Stimulated activated CD8-positive, alpha-beta memory T cell treated with anti-CD3 and anti-CD28 coated beads, Interleukin-15, amount 100 ng/mL, for 1 hour (primary cell): ENCODE measurements around the gene PSTPIP2.
A peak's percentile ranks its signal among the peaks of the same experiment; 100 is the strongest.
"Not testable (repeated sequence)": the region's sequence is repeated elsewhere in the genome, so short reads cannot be mapped to it uniquely, and the experiment has no call there.

Experiments used
- DNase-seq: peaks from one replicate; pipeline ENCODE4 v3.0.0-alpha.2; 2020; ENCODE audit warnings: low read depth

PSTPIP2 gene, protein sequence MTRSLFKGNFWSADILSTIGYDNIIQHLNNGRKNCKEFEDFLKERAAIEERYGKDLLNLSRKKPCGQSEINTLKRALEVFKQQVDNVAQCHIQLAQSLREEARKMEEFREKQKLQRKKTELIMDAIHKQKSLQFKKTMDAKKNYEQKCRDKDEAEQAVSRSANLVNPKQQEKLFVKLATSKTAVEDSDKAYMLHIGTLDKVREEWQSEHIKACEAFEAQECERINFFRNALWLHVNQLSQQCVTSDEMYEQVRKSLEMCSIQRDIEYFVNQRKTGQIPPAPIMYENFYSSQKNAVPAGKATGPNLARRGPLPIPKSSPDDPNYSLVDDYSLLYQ

DNA sequence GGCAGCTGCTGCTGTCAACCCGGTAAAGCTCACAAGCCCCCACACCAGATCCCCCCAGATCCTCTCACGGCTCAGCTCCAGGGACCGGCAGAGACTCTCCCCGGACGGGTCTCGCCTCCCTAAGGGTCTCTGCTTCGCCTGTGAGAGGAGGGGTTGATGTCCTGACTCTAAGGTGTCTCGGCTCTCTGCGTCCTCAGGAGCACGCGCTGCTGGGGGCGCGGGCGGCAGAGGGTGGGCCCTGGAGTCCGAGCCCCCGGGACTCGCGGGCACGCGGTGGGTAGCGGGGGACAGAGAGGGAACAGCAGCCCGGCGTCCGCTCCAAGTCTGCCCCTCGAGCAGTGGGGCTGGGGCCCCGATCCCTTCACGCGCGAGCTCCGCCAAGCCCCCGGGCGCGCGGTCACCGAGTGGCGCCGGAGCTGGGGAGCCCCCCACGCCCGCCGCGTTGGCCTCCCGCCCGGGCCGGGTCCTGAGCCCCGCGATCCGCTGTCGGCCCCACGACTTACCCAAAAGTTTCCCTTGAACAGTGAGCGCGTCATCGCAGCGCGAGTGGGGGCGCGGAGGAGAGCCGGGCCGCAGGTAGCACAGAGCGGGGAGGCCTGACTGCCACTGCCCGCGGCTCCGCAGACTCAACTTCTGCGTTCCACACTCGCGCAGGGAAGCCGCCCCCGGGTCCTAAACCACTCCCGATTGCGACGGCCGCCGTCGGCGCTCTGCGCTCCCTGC is at the start of gene PSTPIP2:
PSTPIP2 (minus strand) TSS at position 608 of the 723 bp plus-strand sequence; CDS start at position 536, 72 bp downstream.
- DNase-seq, result peak; percentile 30

DNA sequence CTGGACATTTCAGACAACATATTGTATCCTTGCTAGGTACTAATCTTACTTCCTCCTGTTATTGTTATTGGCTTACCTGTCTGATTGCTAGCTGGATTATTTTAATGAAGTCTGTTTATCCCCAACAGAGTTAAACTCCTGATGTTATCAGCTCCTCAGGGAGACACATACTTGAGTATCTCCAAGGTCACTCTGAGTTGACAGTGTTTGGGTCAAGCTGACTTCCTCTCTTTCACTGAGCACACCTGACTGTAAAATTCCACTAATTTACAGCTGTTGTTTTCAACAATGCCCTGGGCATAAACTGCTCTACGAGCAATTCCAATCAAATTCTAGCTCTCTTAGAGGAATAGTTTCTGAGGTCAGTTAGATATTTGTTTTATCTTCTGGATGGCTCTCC is 41.7 kb upstream of the PSTPIP2 start:
- DNase-seq, result no peak

- DNase-seq, result no peak
Observed at GRCh38 chr18:46110406-46110805, 38.3 kb upstream of the PSTPIP2 start.

GRCh38 chr18:46109386-46109785 is 37.3 kb upstream of the PSTPIP2 start:
- no peak for DNase-seq

DNA sequence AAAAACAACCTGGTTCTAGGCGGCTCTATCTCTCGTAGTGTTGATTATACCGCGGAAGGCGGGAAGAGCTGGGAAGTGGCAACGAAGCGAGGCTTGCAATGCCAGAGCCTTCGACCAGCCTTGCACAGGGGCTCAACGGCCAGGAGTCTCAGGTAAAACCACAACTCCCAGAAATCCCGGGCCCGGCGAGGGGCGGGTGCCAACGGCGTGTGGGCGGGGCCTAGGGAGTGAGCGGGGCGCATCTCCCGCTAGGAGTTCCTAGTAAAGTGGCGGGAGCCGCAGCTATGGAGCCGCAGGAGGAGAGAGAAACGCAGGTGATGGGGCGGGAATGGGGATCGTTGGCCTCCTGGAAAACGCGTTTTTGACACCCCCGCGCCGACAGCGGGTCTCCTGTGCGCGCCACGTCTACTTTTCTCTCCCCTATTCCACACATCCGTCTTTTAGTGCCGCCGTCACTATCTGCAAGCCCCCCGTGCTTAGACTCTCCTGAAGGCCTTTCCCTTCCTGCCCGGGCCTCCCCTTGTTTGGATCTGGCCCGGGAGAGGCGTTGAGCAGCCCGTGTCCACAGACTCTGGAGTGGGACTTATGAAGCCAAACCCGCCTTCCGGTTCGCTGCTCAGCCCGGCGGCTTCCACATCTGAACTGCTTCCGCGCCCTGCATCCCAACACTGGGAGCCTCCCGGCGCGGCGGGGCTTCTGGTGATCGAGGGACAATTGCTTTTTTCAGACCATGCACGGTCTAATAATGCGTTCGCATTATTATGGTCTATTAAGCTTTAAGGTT is 32.3 kb upstream of the PSTPIP2 start, which contains the start of gene HAUS1:
HAUS1 (plus strand) TSS at position 258 of the 784 bp plus-strand sequence; CDS start at position 285, 27 bp downstream.
- DNase-seq, result peak; percentile 64

- no peak for DNase-seq
Observed at GRCh38 chr18:46099463-46099862, 27.4 kb upstream of the PSTPIP2 start.

DNA sequence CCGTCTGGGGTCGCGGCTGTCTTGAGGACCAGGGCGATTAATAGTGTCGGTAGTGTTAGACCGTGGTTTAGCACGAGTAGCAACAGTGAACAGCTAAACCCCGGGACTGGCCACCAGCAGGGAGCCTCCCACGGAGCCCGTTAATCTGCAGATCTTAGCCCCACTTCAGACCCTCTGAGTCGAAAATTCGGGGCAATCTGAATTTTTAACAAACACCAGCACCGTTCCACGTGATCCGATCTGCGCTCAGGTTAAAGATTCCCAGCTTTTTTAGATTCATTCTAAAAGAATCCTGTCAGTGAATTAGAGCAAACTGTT is 26.5 kb upstream of the PSTPIP2 start:
- no peak for DNase-seq

GRCh38 chr18:46097801-46098615 is 25.9 kb upstream of the PSTPIP2 start, which contains the start of gene ATP5F1A:
ATP5F1A (minus strand) TSS chr18:46098296; CDS start chr18:46098231, 65 bp downstream.
- peak; percentile 79 for DNase-seq

DNA sequence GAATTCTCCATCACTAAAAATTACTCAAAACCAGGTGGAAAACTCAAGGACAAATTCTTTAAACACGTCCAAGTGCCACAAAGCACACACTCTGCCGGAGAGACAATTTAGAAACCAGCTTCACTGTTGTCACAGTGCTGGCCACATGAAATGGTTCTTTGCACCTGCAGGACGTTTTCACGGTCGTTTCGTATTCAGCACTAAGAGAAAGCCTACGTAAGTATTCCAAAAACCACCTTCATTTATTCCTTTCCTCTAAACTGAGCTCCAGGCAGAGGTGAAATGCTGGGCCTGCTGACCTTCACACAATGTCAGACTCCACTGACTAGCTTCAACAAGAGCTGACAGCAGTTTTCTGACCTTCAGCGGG is 25.4 kb upstream of the PSTPIP2 start:
- DNase-seq, result no peak

- DNase-seq, result no peak
Observed at GRCh38 chr18:46096651-46097300, 24.7 kb upstream of the PSTPIP2 start.

- DNase-seq, result no peak
Observed at GRCh38 chr18:46095532-46095931, 23.5 kb upstream of the PSTPIP2 start.

DNA sequence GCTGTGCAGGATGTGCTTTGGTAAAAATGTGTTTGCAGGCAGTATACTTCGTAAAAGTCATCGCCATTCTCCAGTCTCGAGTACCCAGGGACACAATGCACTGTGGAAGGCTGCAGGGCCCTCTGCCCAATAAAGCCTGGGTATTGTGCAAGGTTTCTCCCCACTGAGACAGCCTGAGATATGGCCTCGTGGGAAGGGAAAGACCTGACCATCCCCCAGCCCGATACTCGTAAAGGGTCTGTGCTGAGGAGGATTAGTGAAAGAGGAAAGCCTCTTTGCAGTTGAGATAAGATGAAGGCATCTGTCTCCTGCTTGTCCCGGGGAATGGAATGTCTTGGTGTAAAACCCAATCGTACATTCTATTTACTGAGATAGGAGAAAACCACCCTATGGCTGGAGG is 16.4 kb upstream of the PSTPIP2 start:
- DNase-seq, result not testable (repeated sequence)

- no peak for DNase-seq
Observed at GRCh38 chr18:46084431-46084830, 12.4 kb upstream of the PSTPIP2 start.

- DNase-seq, result no peak
Observed at GRCh38 chr18:46080156-46080555, 8.1 kb upstream of the PSTPIP2 start.

DNA sequence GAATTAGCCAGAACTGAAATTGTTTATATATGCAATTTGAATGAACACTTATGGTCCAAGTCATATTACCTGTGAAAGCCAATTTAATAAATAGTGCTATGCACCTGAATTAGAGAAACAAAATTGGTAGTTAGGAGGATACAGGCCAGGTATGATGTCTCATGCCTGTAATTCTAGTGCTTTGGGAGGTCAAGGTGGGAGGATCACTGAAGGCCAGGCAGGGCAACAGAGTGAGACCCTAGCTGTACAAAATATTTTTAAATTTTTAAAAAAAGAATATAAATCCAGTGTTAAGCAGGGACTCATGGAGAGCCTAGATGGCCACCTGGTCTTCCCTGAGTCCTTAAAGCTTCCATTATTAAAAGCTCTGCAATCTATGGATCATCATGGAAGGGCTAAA is 7.3 kb upstream of the PSTPIP2 start:
- no peak for DNase-seq

DNA sequence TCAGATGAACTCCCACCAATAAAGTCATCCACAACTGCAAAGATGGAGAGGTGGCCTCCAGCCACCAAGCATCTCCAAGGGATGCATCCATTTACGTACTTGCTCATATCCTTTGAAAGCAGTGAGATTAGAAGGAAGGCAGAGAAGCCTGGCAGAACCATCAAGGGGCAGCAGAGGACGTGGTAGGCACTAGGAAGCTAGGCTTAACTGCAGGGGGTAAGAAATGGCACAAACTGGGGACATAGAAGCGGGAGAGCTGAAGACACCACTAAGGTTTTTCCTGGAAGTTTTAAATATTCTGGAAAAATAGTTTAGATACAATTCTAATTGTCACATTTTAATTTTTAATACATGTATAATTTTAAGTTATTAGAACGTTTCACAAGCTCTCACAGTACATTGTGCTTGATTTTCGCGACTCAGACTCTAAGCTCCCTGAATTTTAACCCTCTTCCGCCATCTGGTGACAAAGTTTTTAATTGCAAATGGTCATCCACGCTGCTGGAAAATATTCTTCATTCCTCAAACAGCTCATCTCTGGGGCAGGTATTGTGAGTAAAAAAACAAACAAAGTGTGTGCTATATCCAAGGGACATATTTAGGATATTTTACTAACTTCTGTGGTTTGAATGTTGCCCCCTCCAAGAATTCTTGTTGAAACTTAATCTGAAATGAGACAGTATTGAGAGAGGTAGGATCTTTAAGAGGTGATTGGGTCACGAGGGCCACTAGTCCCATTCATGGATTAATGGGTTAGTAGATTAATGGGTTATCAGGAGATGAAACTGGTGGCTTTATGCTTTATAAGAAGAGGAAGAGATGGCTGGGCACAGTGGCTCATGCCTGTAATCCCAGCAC is 1.6 kb upstream of the PSTPIP2 start:
- DNase-seq, result peak; percentile 34

- DNase-seq, result no peak
Observed at GRCh38 chr18:46072959-46073358, 899 bp upstream of the PSTPIP2 start.

- DNase-seq, result no peak
Observed at GRCh38 chr18:46072376-46072867, 362 bp upstream of the PSTPIP2 start.

DNA sequence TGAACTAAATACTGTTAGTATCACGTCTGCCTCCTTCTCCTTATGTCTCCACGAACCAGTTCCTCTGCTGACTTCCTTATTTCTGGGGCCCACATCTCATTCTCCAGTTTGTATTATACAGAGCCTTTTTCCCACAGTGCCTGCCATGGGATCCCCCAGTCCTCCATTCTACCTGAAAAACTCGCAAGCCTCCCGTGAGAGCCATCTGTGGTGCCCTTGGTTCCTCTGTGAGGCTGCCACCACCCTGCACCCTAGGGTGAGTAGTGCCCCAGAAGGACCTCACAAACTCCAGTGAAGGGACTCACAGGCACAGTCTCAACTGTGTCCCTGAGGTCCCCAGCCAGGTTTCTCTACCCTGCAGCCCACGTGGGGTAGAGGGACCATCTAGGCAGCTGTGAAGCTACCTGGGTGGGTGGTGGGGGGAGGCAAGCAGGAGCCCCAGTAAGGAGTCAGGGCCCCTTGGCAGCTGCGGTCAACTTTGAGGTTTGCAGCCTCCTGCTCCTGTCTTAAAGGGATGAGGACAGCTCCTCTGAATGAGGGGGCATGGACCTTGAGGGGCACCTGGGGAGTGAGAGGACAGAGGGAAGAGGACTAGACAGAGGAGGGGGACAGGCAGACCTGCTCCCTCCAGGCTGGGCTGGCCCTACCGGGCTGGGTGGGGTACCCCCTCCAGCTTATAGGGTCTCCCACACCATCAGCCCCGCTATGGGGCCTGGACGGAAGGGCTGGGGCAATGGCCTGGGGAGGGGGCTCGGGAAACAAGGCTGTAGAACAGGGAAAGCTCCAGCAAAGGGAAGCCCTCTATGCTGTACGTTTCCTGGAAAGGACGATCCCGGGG is 1.0 kb downstream of the PSTPIP2 start:
- no peak for DNase-seq
